Memory B cell (primary cell): ENCODE results near the gene PLXDC2.
"Not testable (repeated sequence)": the region's sequence is repeated elsewhere in the genome, so short reads cannot be mapped to it uniquely, and the experiment has no call there.

Experiments used
- ATAC-seq: fragments of 150-1000 bp; cut with Tn5 transposase; 2 replicates; pipeline ENCODE4 v1.10.0; 2021; ENCODE audit warnings: low read depth, mild to moderate bottlenecking, moderate library complexity
- DNase-seq, 2 donors: peaks; one replicate each; pipeline ENCODE4 v3.0.0; 2022; ENCODE audit warnings: low spot score in 2 of 2
- H3K27ac Mint-ChIP-seq: one replicate; pipeline ENCODE4 v1.8.0; 2022; ENCODE audit warnings: mild to moderate bottlenecking, moderate library complexity, mixed read lengths
- H3K27me3 Mint-ChIP-seq: one replicate; pipeline ENCODE4 v1.8.0; 2022; ENCODE audit warnings: mixed read lengths
- H3K36me3 Mint-ChIP-seq: one replicate; pipeline ENCODE4 v1.8.0; 2022; ENCODE audit warnings: mild to moderate bottlenecking, mixed read lengths
- H3K4me1 Mint-ChIP-seq: one replicate; pipeline ENCODE4 v1.8.0; 2022; ENCODE audit warnings: mixed read lengths
- H3K4me3 Mint-ChIP-seq: one replicate; pipeline ENCODE4 v1.8.0; 2022; ENCODE audit warnings: mild to moderate bottlenecking, moderate library complexity, mixed read lengths
- H3K9me3 Mint-ChIP-seq: one replicate; pipeline ENCODE4 v1.8.0; 2022; ENCODE audit warnings: mixed read lengths

Gene PLXDC2

DNA sequence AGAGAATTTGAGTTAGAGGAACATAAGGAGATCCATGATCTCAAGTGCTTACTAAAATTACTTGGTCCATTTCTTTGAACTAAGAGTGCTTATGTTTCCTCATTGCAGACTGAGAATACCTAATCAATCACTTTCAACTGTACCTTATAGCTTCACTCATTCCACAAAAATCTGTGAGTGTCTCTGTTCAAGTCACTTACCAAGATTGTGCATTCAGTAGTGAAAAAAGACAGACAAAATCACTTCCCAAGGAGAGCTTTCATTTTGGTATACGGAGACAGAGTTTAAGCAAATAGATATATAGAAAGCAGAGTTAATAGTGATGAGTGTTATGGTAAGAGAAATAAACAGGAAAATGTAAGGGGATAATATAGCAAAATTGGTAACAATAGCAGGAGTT, 364.5 kb downstream of the PLXDC2 start:
- no peak for DNase-seq
- no peaks in the 10 kb centered on the region for H3K27me3 Mint-ChIP-seq
- H3K4me1 Mint-ChIP-seq: no peaks in the 10 kb centered on the region
- H3K9me3 Mint-ChIP-seq: peaks cover 3% of the 10 kb centered on the region
- no peak overlapping the region for H3K27ac Mint-ChIP-seq
- H3K36me3 Mint-ChIP-seq: no peaks in the 10 kb centered on the region
- no peak for ATAC-seq
- H3K4me3 Mint-ChIP-seq: no peak overlapping the region

DNA sequence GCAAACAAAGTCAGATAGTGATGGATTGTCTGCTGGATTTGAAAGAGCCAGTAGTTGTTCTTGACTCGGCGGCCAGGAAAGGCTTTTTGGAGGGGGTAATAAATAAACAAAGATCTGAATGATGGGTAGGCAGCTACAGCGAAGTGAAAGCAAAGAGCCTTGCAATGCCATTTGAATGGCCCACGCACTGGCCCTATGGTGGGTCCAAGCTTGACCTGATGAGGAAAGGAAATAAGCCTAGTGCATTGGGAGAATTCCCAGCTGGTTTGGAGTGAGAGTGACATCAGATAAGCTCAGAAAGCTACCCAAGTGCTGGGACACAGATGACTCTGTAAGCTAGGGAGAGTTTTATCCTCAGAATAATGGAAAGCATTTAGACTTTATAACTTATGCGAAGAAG, 365.2 kb downstream of the PLXDC2 start:
- no peaks in the 10 kb centered on the region for H3K36me3 Mint-ChIP-seq
- peaks cover 3% of the 10 kb centered on the region for H3K9me3 Mint-ChIP-seq
- H3K4me1 Mint-ChIP-seq: no peaks in the 10 kb centered on the region
- no peaks in the 10 kb centered on the region for H3K27me3 Mint-ChIP-seq
- DNase-seq (no peak), ATAC-seq (no peak)
- H3K4me3 Mint-ChIP-seq: no peak overlapping the region
- H3K27ac Mint-ChIP-seq: no peak overlapping the region

- peaks cover 3% of the 10 kb centered on the region for H3K9me3 Mint-ChIP-seq
- no peaks in the 10 kb centered on the region for H3K4me1 Mint-ChIP-seq
- DNase-seq (no peak), ATAC-seq (no peak)
- H3K27me3 Mint-ChIP-seq: no peaks in the 10 kb centered on the region
- H3K27ac Mint-ChIP-seq: no peak overlapping the region
- H3K36me3 Mint-ChIP-seq: no peaks in the 10 kb centered on the region
- no peak overlapping the region for H3K4me3 Mint-ChIP-seq
Measured at GRCh38 chr10:20185116-20185515, 368.9 kb downstream of the PLXDC2 start.

DNA sequence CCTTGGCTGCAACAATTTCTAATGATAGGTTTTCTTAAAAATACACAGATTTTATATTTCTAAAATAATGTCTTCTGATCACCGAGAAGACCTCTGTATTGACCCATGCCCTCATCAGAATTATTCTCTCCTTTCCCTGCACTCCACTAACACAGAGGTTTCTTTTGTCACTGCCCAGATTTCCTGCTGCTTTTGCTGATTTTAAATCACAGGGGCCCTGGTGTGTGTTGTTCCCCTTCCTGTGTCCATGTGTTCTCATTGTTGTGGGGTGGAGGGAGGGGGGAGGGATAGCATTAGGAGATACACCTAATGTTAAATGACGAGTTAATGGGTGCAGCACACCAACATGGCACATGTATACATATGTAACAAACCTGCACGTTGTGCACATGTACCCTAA, 375.2 kb downstream of the PLXDC2 start:
- H3K27me3 Mint-ChIP-seq, H3K27ac Mint-ChIP-seq, H3K36me3 Mint-ChIP-seq, H3K9me3 Mint-ChIP-seq, ATAC-seq, H3K4me1 Mint-ChIP-seq, H3K4me3 Mint-ChIP-seq, DNase-seq: not testable (repeated sequence)

DNA sequence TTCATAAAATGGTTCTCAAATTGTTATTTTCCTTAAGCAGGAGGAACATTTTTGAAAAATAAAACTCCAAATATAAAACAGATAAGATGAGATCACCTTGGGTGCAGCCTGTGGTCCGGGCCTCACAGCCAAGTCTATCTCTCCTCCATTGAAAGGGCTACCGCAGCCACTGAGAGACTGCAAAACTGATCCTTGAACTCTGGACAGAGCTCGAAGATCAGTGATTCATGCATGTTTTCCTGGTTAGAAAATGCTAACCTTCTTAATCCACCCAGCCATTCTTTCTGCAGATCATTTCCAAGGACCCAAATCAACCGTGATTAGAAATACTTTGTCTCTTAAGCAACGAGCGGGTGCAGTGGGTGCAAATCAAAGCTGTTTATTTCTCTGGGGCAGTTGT, 378.8 kb downstream of the PLXDC2 start:
- DNase-seq: no peak
- Mint-ChIP-seq H3K4me3 (no peak overlapping the region), H3K36me3 (no peaks in the 10 kb centered on the region), H3K9me3 (no peaks in the 10 kb centered on the region), H3K4me1 (no peaks in the 10 kb centered on the region), H3K27me3 (no peaks in the 10 kb centered on the region), H3K27ac (no peak overlapping the region)
- ATAC-seq: no peak

DNA sequence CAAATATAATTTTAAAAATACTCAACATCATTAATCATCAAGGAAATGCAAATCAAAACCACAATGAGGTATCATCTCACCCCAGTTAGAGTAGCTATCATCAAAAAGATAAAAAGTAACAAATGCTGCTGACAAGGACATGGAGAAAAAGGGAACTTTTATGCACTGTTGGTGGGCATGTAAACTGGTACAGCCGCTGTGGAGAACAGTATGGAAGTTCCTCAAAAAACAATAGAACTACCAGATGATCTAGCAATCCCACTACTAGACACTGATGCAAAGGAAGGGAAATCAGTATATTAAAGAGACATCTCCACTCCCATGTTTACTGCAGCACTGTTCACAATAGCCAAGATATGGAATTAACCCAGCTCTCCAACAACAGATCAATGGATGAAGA, 384.5 kb downstream of the PLXDC2 start:
- no peaks in the 10 kb centered on the region for H3K9me3 Mint-ChIP-seq
- no peak overlapping the region for H3K4me3 Mint-ChIP-seq
- H3K36me3 Mint-ChIP-seq: no peaks in the 10 kb centered on the region
- no peak for ATAC-seq
- no peaks in the 10 kb centered on the region for H3K4me1 Mint-ChIP-seq
- no peaks in the 10 kb centered on the region for H3K27me3 Mint-ChIP-seq
- no peak for DNase-seq
- no peak overlapping the region for H3K27ac Mint-ChIP-seq

GRCh38 chr10:20202337-20202736, 386.1 kb downstream of the PLXDC2 start:
- Mint-ChIP-seq H3K9me3 (no peaks in the 10 kb centered on the region), H3K27ac (no peak overlapping the region), H3K36me3 (no peaks in the 10 kb centered on the region), H3K4me1 (no peaks in the 10 kb centered on the region), H3K4me3 (no peak overlapping the region), H3K27me3 (no peaks in the 10 kb centered on the region)
- ATAC-seq (no peak), DNase-seq (no peak)

GRCh38 chr10:20207653-20208052, 391.4 kb downstream of the PLXDC2 start:
- Mint-ChIP-seq H3K4me1 (no peaks in the 10 kb centered on the region), H3K4me3 (no peak overlapping the region), H3K27me3 (no peaks in the 10 kb centered on the region), H3K9me3 (peaks cover 4% of the 10 kb centered on the region), H3K27ac (no peak overlapping the region), H3K36me3 (no peaks in the 10 kb centered on the region)
- no peak for DNase-seq
- ATAC-seq: no peak

DNA sequence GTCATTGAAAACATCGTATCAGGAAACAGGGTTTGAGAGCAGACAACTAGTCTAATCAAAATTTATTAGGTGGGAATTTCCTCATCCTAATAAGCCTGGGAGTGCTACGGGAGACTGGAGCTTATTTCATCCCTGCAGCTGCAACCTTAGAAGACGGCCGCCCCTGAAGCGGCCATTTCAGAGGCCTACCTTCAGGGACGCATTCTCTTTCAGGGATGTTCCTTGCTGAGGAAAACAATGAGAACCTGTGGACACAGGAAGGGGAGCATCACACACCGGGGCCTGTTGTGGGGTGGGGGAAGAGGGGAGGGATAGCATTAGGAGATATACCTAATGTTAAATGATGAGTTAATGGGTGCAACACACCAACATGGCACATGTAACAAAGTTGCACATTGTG, 392.9 kb downstream of the PLXDC2 start:
- not testable (repeated sequence) for ATAC-seq, H3K4me3 Mint-ChIP-seq, DNase-seq, H3K27me3 Mint-ChIP-seq, H3K9me3 Mint-ChIP-seq, H3K4me1 Mint-ChIP-seq, H3K27ac Mint-ChIP-seq, H3K36me3 Mint-ChIP-seq

DNA sequence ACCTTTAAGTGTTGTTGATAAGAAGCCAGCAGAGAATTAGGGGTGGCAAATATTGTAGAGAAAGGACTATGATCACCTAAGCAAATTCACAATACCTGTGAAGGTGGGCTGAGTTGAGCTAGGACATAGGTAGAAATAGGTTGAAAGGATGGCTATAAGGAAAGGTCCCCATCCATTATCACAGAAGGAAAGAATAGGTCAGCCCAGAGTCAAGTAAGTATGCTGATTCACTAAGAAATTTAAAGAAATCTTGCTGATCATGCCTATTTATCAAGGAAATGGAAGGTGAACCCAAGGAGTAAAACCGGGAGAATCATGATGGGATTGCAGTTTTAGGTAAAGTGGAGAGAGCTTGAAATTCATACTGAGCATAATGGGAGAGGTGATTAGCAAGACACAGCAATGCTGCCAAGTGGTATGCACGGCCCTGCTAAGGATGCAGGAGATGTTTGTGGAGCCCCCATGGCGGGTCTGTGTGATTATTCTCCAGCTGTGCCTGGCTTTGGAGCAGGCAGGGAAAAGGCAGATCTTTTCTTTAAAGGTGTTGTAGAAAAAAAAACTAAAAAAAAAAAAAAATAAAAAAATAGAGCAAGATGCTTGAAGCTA, 399.4 kb downstream of the PLXDC2 start:
- no peak for ATAC-seq
- DNase-seq: no peak
- Mint-ChIP-seq H3K36me3 (no peaks in the 10 kb centered on the region), H3K4me1 (no peaks in the 10 kb centered on the region), H3K27me3 (no peaks in the 10 kb centered on the region), H3K4me3 (no peak overlapping the region), H3K27ac (no peak overlapping the region), H3K9me3 (peaks cover 2% of the 10 kb centered on the region)

DNA sequence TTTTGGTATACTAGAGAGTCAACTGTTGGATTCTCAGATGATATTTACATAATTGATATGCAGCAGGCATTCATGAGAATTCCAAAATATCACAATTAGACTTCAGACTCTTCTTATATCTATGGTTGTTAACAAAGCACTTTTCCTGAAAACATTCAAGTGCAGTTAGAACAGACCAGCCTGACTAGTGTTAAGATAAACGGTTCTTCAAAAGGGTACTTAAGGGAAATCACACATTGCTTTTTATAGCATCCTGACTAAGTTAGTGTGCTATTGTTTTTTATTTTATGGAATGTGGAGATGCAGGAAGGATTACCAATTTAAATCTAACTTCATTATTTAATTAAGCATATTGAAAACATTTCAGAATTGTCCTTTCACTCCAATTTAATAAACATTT, 405.1 kb downstream of the PLXDC2 start:
- Mint-ChIP-seq H3K27ac (no peak overlapping the region), H3K36me3 (no peaks in the 10 kb centered on the region), H3K4me3 (no peak overlapping the region), H3K9me3 (peaks cover 1% of the 10 kb centered on the region), H3K27me3 (no peaks in the 10 kb centered on the region), H3K4me1 (no peaks in the 10 kb centered on the region)
- DNase-seq (no peak), ATAC-seq (no peak)

GRCh38 chr10:20228729-20229128, 412.5 kb downstream of the PLXDC2 start:
- ATAC-seq (no peak), DNase-seq (no peak)
- H3K36me3 Mint-ChIP-seq: no peaks in the 10 kb centered on the region
- no peak overlapping the region for H3K4me3 Mint-ChIP-seq
- H3K27me3 Mint-ChIP-seq: no peaks in the 10 kb centered on the region
- no peak overlapping the region for H3K27ac Mint-ChIP-seq
- H3K9me3 Mint-ChIP-seq: peaks cover 10% of the 10 kb centered on the region
- no peaks in the 10 kb centered on the region for H3K4me1 Mint-ChIP-seq

DNA sequence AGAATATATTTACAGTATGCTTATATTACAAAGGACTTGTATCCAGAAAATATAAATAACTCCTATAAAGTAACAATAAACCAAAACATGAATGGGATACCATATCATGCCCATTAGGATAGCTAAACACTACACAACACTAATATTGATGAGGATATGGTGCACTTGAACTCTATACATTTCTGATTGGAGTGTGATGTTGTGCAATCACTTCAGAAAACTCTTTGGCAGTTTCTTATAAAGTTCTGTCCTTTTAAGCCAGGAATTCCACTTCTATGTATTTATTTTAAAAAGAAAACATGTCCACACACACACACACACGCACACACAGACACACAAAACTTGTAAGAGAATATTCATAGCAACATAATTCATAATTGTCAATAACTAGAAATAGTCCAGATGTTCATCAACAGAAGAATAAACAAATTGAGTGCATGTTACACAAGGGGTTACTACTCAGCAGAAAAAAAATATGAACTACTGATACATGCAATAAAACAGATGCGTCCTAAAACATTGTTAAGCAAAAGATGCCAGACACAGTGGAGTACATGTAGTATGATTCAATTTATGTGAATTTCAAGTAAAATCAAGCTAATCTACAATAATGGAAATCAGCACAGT, 416.0 kb downstream of the PLXDC2 start:
- H3K4me3 Mint-ChIP-seq: no peak overlapping the region
- no peak for ATAC-seq
- H3K4me1 Mint-ChIP-seq: no peaks in the 10 kb centered on the region
- H3K36me3 Mint-ChIP-seq: no peaks in the 10 kb centered on the region
- peaks cover 8% of the 10 kb centered on the region for H3K9me3 Mint-ChIP-seq
- no peak for DNase-seq
- H3K27ac Mint-ChIP-seq: no peak overlapping the region
- H3K27me3 Mint-ChIP-seq: no peaks in the 10 kb centered on the region

DNA sequence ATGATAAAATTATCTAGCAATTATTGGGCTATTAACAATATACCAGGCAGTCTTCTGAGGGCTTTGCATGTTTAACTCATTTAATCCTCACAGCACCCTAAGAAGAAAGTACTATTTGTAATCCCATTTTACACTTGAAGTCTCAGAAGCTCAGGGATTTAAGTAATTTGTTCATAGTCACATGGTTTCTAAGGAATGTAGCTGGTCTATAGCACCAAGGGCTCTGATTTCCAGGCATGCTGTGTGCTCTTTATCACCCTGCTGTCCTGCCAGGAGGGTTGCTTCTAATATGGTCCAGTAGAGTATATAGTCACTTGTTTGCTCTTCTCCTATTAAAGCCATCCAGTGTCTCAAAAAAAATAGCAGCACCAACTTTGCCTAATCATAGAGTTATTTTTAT, 417.2 kb downstream of the PLXDC2 start:
- no peak overlapping the region for H3K4me3 Mint-ChIP-seq
- ATAC-seq: no peak
- no peak overlapping the region for H3K27ac Mint-ChIP-seq
- no peaks in the 10 kb centered on the region for H3K27me3 Mint-ChIP-seq
- no peaks in the 10 kb centered on the region for H3K36me3 Mint-ChIP-seq
- no peak for DNase-seq
- peaks cover 2% of the 10 kb centered on the region for H3K9me3 Mint-ChIP-seq
- H3K4me1 Mint-ChIP-seq: no peaks in the 10 kb centered on the region

DNA sequence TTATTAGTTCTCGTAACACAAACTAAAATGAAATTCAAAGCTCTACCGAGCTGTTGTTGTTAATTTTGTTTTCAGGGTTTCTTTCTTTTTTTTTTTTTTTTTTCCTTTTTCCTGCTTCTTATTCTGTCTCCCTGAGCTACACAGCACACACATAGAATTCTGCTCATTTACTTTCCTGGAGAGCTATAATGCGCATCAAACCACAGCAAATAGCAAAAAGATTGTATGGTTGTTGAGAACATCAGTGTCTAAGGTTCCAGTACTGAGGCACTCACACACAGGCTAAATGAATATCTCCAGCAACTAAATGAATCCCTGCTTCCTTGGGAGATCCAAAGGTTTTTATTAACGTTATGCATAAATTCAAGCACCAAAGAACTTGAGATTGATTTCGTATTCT, 418.3 kb downstream of the PLXDC2 start:
- Mint-ChIP-seq H3K9me3 (no peaks in the 10 kb centered on the region), H3K4me1 (no peaks in the 10 kb centered on the region), H3K27ac (no peak overlapping the region), H3K27me3 (no peaks in the 10 kb centered on the region), H3K4me3 (no peak overlapping the region), H3K36me3 (no peaks in the 10 kb centered on the region)
- no peak for DNase-seq
- no peak for ATAC-seq
